ENCODE data around the gene CYFIP2. TPM values are rescaled to one million over a fixed set of nuclear protein-coding genes. Genes with fewer than 3 reads are reported as not detected.

CYFIP2 gene
- total RNA-seq, 1 donor from 2014 or later = 1.6 TPM

- no peak for DNase-seq (ENCODE audit: low read depth in 2 of 2)
Observed at GRCh38 chr5:157356576-157356975, 90.7 kb downstream of the CYFIP2 start.

DNA sequence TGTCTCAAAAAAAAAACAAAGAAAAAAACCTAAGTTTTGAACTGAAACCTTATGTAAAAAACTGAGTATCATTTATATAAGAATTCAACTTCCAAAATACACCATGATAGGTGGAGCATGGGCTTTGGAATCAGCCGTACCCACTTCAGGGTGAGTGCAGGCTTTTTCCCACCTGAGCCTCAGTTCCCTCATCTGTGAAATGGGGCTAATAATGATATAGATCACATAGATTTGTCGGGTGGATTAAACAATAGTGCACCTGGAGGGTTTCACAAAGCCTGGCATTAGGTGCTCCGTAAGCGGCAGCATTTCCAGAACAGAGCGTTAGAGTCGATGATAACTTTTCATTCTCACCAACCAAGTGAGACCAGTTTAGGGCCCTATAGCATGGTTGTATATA lies 91.9 kb downstream of the CYFIP2 start:
- no peak for DNase-seq (ENCODE audit: low read depth in 2 of 2)

GRCh38 chr5:157358871-157359270 lies 92.9 kb downstream of the CYFIP2 start:
- DNase-seq (ENCODE audit: low read depth in 2 of 2) = no peak

GRCh38 chr5:157359356-157360055 lies 93.6 kb downstream of the CYFIP2 start:
- DNase-seq (ENCODE audit: low read depth in 2 of 2) = no peak

DNA sequence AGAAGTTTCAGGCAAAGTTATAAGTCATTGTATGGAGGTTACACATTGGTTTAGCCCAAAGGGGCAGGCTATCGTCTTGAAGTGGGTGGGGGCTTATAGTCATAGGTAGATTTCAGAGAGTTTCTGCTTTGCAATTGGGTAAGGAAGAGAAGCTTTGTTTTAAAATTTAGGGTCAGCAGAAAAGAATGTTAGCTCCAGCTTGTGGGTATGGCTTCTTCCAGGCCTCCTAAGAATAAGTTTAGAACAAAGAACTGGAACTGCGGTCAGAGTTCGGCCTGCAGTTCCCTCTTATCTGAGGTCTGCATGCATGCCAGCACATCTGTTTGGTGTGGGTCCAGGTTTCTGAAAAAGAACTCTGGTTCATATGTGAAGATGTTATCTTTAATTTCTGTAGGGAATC lies 96.1 kb downstream of the CYFIP2 start:
- peak in 1 of 2 donors; percentile 41 for DNase-seq (ENCODE audit: low read depth in 2 of 2)

DNA sequence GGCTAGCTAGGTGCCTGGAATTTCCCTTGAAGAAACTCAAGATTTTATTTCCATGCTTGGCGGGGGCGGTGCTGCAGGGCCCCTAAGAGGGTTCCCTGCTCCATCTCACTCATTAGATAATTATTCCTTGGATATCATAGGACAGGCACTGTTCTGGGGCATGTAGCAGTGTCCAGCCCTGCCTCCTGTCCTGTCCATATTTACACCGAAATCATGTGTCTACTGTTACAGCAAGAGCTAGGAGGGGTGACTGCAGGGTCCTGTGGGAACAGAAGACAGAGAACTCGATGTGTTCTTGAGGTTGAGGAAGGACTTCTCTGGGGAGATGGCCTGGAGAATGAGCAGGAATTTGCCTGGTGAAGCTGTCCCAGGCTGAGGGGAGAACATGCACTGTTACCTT lies 96.6 kb downstream of the CYFIP2 start:
- DNase-seq (ENCODE audit: low read depth in 2 of 2) = no peak

DNA sequence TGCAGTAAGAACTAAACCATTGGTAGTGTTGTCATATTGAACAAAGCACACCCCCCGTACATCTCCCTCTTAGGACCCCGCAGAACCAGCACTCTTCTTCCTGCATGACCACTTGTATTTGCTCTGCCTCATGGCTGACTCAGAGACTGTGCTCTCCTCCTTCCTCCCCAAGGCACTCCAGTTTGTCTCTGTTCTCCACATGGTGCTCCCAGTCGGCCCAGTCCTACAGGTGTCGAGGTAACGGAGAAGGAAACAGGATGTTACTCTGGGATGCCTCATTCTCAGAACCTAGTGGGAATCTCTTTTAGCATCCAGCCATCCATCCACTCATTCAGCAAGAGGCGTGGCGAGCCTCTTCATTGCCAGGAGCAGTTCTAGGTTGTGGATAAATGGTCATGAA lies 97.1 kb downstream of the CYFIP2 start:
- DNase-seq (ENCODE audit: low read depth in 2 of 2) = peak in 1 of 2 donors; percentile 15

DNA sequence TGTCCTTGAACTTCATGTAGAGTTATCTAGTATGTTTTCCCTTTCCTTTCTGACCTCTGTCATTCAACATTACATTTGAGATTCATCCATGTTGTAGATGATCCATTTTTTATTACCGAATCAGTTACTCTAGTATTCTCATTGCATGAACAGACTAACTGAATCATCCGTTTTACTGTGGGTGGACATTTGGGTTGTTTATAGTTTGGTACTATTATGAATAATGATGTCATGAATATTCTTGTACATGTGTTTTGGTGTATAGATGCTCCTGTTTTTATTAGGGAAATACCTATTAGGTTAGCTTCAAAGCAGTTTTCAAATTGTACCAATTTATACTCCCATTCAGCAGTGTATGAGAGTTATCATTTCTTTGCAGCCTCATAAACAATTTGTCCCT lies 99.8 kb downstream of the CYFIP2 start:
- no peak for DNase-seq (ENCODE audit: low read depth in 2 of 2)

DNA sequence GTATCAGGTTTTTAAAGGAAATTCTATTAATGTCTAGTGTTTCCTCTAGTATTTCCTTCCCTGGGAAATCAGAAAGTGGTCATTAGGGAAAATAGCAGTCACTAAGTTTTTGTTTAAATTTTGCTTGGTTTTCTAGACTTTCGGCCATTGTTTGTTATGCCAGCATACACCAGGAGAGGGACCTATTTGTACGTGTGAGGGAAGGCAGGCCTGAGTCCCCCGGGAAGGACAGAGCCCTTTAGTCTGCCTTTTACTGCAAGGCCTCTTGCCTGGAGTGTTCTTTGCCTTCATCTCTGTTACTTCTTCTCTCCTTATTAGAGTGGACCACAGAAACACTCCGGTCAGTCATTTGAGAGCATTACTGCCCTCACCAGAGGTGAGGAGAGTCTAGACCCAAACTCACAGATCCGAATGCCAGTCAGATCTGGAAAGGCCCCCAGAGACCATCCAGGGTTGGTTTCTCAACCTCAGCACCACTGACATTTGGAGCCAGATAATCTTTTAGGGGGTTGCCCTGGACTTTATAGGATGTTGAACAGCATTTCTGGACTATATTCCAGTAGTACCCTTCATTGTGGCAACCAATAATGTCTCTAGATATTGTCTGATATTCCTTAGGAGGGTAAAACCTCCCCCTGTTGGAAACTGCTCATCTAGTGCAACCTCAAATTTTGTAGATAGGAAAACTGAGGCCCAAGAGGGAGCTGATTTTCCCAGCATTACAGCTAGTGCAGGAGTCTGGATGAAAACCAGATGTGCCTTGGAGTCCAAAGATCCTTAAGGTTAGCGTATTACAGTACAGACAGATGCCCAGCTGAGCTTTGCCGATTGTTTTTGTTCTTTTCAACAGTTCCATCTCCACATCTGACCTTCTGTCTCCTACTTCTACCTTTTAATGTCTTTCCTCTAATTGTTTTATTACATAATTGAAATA lies 101.1 kb downstream of the CYFIP2 start:
- DNase-seq (ENCODE audit: low read depth in 2 of 2) = peak; percentile 59 to 81

DNA sequence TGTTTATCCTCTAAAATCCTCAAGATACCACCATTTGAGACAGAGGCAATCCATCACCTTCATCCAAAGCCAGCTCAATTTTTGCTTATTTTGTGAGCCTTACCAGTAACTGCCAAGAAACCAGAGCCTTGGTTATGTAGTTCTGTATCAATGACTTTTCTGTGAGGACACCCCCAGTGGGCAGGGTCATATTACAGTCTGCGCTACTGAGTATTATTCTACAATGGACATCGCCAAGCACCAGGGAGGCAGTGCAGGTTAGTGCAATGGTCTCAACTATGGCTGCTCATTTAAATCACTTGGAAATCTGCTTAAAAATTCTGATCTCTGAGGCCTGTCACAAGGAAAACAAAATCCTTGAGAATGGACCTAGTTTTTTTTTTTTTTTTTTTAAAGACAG lies 103.6 kb downstream of the CYFIP2 start:
- no peak for DNase-seq (ENCODE audit: low read depth in 2 of 2)

DNA sequence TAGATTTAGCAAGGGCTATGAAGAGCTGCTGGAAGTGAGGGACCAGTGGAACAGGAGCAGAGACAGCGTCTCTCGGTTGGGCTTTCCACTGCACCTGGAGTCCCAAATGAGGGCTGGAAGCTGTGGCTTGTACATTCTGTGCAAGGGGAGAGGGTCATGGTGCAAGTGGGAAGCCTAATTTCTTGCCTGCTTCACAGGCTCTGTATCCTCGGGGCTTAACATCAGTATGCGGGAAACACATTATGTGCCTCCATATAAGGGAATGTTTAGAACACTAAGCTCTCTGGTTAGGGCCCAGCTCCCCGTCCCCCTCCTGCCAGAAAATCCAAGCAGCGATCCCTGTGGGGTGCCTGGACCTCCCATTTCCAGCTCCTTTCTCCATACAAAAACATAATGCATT lies 105.0 kb downstream of the CYFIP2 start:
- DNase-seq (ENCODE audit: low read depth in 2 of 2) = no peak

GRCh38 chr5:157371655-157372471 lies 105.9 kb downstream of the CYFIP2 start:
- peak in 1 of 2 donors; percentile 37 for DNase-seq (ENCODE audit: low read depth in 2 of 2)

- no peak for DNase-seq (ENCODE audit: low read depth in 2 of 2)
Observed at GRCh38 chr5:157372472-157372822, 106.5 kb downstream of the CYFIP2 start.

- DNase-seq (ENCODE audit: low read depth in 2 of 2) = no peak
Observed at GRCh38 chr5:157378509-157378908, 112.6 kb downstream of the CYFIP2 start.

- no peak for DNase-seq (ENCODE audit: low read depth in 2 of 2)
Observed at GRCh38 chr5:157379983-157380382, 114.1 kb downstream of the CYFIP2 start.

DNA sequence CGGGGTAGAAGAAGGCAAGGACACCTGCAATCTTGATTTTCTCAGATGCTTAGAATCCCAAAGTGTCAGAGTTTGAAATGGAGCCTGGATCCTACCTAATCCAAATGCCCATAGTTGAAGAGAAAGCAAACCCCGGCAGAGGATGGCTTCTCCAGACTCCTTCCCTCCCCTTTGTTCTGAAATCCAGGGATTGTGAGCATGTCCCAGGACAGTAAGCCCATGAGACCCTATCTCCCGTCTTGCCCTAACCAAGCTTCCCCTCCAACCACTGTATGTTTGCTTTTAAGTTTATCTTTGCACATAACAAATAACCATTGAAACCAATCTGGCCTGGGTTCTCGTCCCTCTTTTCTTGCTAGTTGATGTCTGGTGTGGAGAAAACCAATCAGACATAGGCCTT lies 115.8 kb downstream of the CYFIP2 start:
- DNase-seq (ENCODE audit: low read depth in 2 of 2) = no peak

GRCh38 chr5:157382996-157383800 lies 117.3 kb downstream of the CYFIP2 start:
- DNase-seq (ENCODE audit: low read depth in 2 of 2) = no peak

GRCh38 chr5:157384971-157385709 lies 119.2 kb downstream of the CYFIP2 start:
- peak in 1 of 2 donors; percentile 98 for DNase-seq (ENCODE audit: low read depth in 2 of 2)

DNA sequence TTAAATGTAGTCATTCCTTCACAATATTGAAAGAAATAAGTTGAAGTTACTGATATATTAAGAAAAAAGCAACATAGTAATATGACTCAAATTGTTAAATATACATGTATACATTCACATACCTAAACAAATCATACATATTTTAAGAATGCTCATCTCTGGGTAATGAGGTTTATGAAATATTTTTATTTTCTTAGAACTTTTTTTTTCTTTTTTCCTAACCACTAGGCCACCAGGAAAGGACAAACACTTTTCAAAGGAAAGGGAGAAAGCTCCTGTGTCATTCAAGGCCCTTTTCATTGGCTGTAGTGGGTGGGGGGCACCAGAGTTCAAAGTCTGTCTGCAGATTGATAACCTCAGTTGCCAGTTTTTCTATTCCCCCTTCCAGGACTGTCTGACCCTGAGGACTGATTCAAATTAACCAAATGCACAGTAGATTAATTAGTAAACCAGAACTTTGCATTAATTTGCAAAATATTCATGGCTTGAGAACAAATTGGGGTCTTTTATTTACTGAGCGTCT lies 121.2 kb downstream of the CYFIP2 start:
- no peak for DNase-seq (ENCODE audit: low read depth in 2 of 2)

- DNase-seq (ENCODE audit: low read depth in 2 of 2) = peak; percentile 23 to 95
Observed at GRCh38 chr5:157387683-157388093, 121.8 kb downstream of the CYFIP2 start.

All from lung microvascular endothelial cell (primary cell).